B cell (primary cell): ENCODE results near the gene DNAI2. TPM values are rescaled to one million over a fixed set of nuclear protein-coding genes. Genes with fewer than 3 reads are reported as not detected.

Experiments
- ATAC-seq: fragments of 200-7000 bp; cut with Tn5 transposase; one replicate; pipeline ENCODE4 v1.10.0; 2021; ENCODE audit warnings: low read depth, mild to moderate bottlenecking, moderate number of reproducible peaks, moderate library complexity
- CTCF ChIA-PET: fragments of 350-600 bp; sonication (Branson Sonifier 250); formaldehyde crosslinking; loops from one replicate; lab custom pipeline; 2021; ENCODE audit warnings: antibody characterized with exemption, inconsistent platforms; lab: Charles Lee
- POLR2A ChIA-PET: fragments of 350-600 bp; sonication (Branson Sonifier 250); formaldehyde crosslinking; loops from one replicate; lab custom pipeline; 2021; ENCODE audit warnings: antibody characterized with exemption; lab: Charles Lee
- DNase-seq: peaks from one replicate; pipeline ENCODE4 v3.0.0; 2013
- H2AFZ ChIP-seq: 2 replicates; pipeline ENCODE4 v1.6.1; 2012; ENCODE audit warnings: mild to moderate bottlenecking, low read depth, low read length; ENCODE audit not compliant: insufficient read depth, poor library complexity, severe bottlenecking
- H3K27ac ChIP-seq, 2 donors: 1 replicate in 1 of 2; 2 replicates in 1 of 2; pipeline ENCODE4 v1.5.1; 2012 to 2013; ENCODE audit warnings: low read length in 2 of 2, mild to moderate bottlenecking in 2 of 2, moderate library complexity in 1 of 2
- H3K27me3 ChIP-seq, 4 experiments: fragments of 200-600 bp in 1 of 4; sonication (generic) in 1 of 4; replicated peaks in 1 of 4; 1 replicate in 2 of 4; 2 replicates in 2 of 4; pipeline versions ENCODE4 v1.6.1 to v1.7.0; 2013 to 2016; ENCODE audit warnings: low read length in 3 of 4, mild to moderate bottlenecking in 2 of 4, mixed read lengths in 1 of 4, moderate library complexity in 1 of 4; ENCODE audit not compliant: insufficient read depth in 4 of 4, control insufficient read depth in 3 of 4; ENCODE audit errors: control extremely low read depth in 1 of 4
- H3K36me3 ChIP-seq, 2 experiments: replicated peaks in 1 of 2; 1 replicate in 1 of 2; 2 replicates in 1 of 2; pipeline versions ENCODE4 v1.6.1 to v1.7.1; 2013; ENCODE audit warnings: low read length in 1 of 2; ENCODE audit not compliant: insufficient read depth in 2 of 2, control insufficient read depth in 1 of 2; ENCODE audit errors: control extremely low read depth in 1 of 2, extremely low read depth in 1 of 2
- H3K4me1 ChIP-seq, 2 donors: fragments of 200-600 bp in 1 of 2; sonication (generic) in 1 of 2; 1 replicate in 1 of 2; 2 replicates in 1 of 2; pipeline versions ENCODE4 v1.5.1 to v1.6.1; 2013 to 2017; ENCODE audit warnings: low read length in 2 of 2; ENCODE audit not compliant: control insufficient read depth in 2 of 2, insufficient read depth in 2 of 2
- H3K4me2 ChIP-seq: replicated peaks from 2 replicates; pipeline ENCODE3; 2012; ENCODE audit warnings: mild to moderate bottlenecking, low read depth, low read length; ENCODE audit not compliant: poor library complexity, severe bottlenecking
- H3K4me3 ChIP-seq, 5 experiments: fragments of 200-600 bp in 1 of 5; sonication (generic) in 1 of 5; 1 replicate in 3 of 5; 2 replicates in 2 of 5; pipeline versions ENCODE4 v1.5.1 to v1.7.0; 2011 to 2016; ENCODE audit warnings: low read length in 4 of 5, mild to moderate bottlenecking in 4 of 5, low read depth in 2 of 5, control low read depth in 1 of 5, moderate library complexity in 1 of 5; ENCODE audit not compliant: insufficient read depth in 1 of 5; ENCODE audit errors: control extremely low read depth in 1 of 5, extremely low read depth in 1 of 5
- H3K79me2 ChIP-seq: fragments of 200-600 bp; sonication (generic); one replicate; pipeline ENCODE4 v1.6.0; 2016; ENCODE audit warnings: low read length; ENCODE audit not compliant: control insufficient read depth, insufficient read depth
- H3K9ac ChIP-seq: fragments of 200-600 bp; sonication (generic); 2 replicates; pipeline ENCODE4 v1.6.1; 2017; ENCODE audit warnings: mild to moderate bottlenecking, low read length, moderate library complexity
- H3K9me3 ChIP-seq, 3 donors: one replicate each; pipeline versions ENCODE4 v1.6.1 to v1.7.1; 2013; ENCODE audit warnings: low read length in 2 of 3; ENCODE audit not compliant: control insufficient read depth in 2 of 3, insufficient read depth in 1 of 3; ENCODE audit errors: control extremely low read depth in 1 of 3
- H4K20me1 ChIP-seq: 2 replicates; pipeline ENCODE4 v1.6.0; 2012; ENCODE audit warnings: mild to moderate bottlenecking, low read length; ENCODE audit not compliant: insufficient read depth, control insufficient read depth, poor library complexity, severe bottlenecking
- H3K27ac Mint-ChIP-seq: one replicate; pipeline ENCODE4 v1.8.0; 2021; ENCODE audit warnings: mixed read lengths
- H3K27me3 Mint-ChIP-seq: one replicate; pipeline ENCODE4 v1.8.0; 2021; ENCODE audit warnings: mixed read lengths
- H3K4me1 Mint-ChIP-seq: one replicate; pipeline ENCODE4 v1.8.0; 2021; ENCODE audit warnings: mixed read lengths
- H3K4me3 Mint-ChIP-seq: one replicate; pipeline ENCODE4 v1.8.0; 2021; ENCODE audit warnings: mixed read lengths
- H3K9me3 Mint-ChIP-seq: one replicate; pipeline ENCODE4 v1.8.0; 2022; ENCODE audit warnings: mixed read lengths; ENCODE audit not compliant: insufficient read depth
- CTCF ChIP-seq: fragments of 200-600 bp; IDR thresholded peaks from one replicate; pipeline ENCODE4 v1.8.0; 2022; ENCODE audit warnings: antibody characterized with exemption, mild to moderate bottlenecking
- EZH2 ChIP-seq: IDR thresholded peaks from 2 replicates; pipeline ENCODE4 v1.6.1; 2012; ENCODE audit warnings: borderline replicate concordance, low read depth, mild to moderate bottlenecking, moderate library complexity, low read length; ENCODE audit not compliant: insufficient read depth, poor library complexity, severe bottlenecking
- WGBS: methylation state at CpG from one replicate; pipeline ENCODE4 v1.1.5; 2013; ENCODE audit warnings: missing lambda C conversion rate; ENCODE audit not compliant: insufficient coverage; 5-methylcytosine and 5-hydroxymethylcytosine counted together
- intact Hi-C: fragments of 100-400 bp; cut with micrococcal nuclease; formaldehyde crosslinking; loops from one replicate; pipeline ENCODE4 v1.10.0; 2022
- polyA plus RNA-seq: library from polyadenylated mRNA; depleted of rRNA; stranded (reverse); fragments of >200 nt; gene quantifications from 2 replicates; pipeline ENCODE4 v1.2.3, GENCODE V29; 2012
- total RNA-seq, 2 donors: library from RNA; stranded (reverse); fragments of 120-200 nt in 1 of 2; gene quantifications; 1 replicate in 1 of 2; 2 replicates in 1 of 2; pipeline versions ENCODE4 v1.2.3 to v1.2.4, GENCODE V29; 2013 to 2022

Gene DNAI2
- total and polyA plus RNA-seq, 2 donors (not counting 1 experiment from before 2014, with no cell fraction given), result not detected

DNA sequence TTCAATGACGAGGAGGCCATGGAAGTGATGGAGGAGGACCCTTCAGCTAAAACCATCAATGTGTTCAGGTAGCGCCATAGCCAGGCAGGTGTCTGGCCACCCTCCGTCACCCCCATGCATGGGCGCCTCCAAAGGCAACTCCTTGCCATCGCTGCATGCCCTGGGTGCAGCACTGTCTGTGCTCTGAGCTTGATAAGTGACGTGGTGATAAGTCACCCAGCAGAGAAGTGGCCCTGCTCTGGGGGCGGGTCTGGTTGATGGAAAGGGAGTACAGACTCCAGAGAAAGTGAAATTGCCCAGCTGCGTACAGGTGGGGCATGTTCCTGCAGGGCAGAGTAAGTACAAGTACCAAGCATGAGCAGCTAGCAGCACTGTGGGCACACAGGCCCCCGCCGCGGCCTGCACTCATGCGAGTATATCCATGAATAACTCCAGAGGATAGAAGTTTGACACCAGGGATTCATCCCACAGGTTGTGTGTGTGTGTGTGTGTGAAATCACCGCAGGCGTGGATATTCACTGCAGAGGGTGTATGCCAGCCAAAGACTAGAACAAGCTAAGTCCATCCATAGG is 13.1 kb downstream of the DNAI2 start:
- no peak overlapping the region for H3K4me3 ChIP-seq
- intact Hi-C loops, result no loop called here
- no peak overlapping the region for H3K27ac Mint-ChIP-seq

GRCh38 chr17:74288785-74289184 is 14.8 kb downstream of the DNAI2 start:
- H3K9me3 ChIP-seq, result no peaks in the 10 kb centered on the region
- no peak for DNase-seq
- H3K4me1 Mint-ChIP-seq, result no peaks in the 10 kb centered on the region
- H3K27me3 ChIP-seq, result peaks cover 0 to 5% (median 0%) of the 10 kb centered on the region in 4 experiments
- H3K4me3 Mint-ChIP-seq, result no peak overlapping the region
- ATAC-seq, result no peak
- H3K4me3 ChIP-seq, result no peak overlapping the region
- no peak overlapping the region for H2AFZ ChIP-seq
- intact Hi-C loops, result no loop called here
- H3K27ac Mint-ChIP-seq, result no peak overlapping the region
- no peak for TF ChIP-seq CTCF
- TF ChIP-seq EZH2, result no peak
- H3K9me3 Mint-ChIP-seq, result no peaks in the 10 kb centered on the region
- H3K27me3 Mint-ChIP-seq, result peaks cover 3% of the 10 kb centered on the region
- no peak overlapping the region for H3K27ac ChIP-seq
- no peak overlapping the region for H3K9ac ChIP-seq
- CTCF ChIA-PET, result no interaction called here
- no peaks in the 10 kb centered on the region for H3K79me2 ChIP-seq
- no peaks in the 10 kb centered on the region for H3K36me3 ChIP-seq
- no peak overlapping the region for H3K4me2 ChIP-seq
- peaks cover 0 to 5% of the 10 kb centered on the region in 2 donors for H3K4me1 ChIP-seq
- no peaks in the 10 kb centered on the region for H4K20me1 ChIP-seq
- POLR2A ChIA-PET, result no interaction called here
- WGBS, result 61% methylated on average over 5 of the region's 5 CpGs

More for the DNA sequence above, 13.1 kb downstream of the DNAI2 start:
- H2AFZ ChIP-seq, result no peak overlapping the region
- no peak overlapping the region for H3K27ac ChIP-seq
- no peak overlapping the region for H3K4me3 Mint-ChIP-seq
- H3K4me2 ChIP-seq, result no peak overlapping the region
- TF ChIP-seq CTCF (no peak), EZH2 (no peak)
- no peaks in the 10 kb centered on the region for H3K36me3 ChIP-seq
- no peak overlapping the region for H3K9ac ChIP-seq
- peaks cover 6% of the 10 kb centered on the region for H3K27me3 Mint-ChIP-seq
- peaks cover 2% of the 10 kb centered on the region for H3K4me1 Mint-ChIP-seq
- ATAC-seq (no peak), DNase-seq (no peak)
- WGBS, result 89% methylated on average over 11 of the region's 14 CpGs
- peaks cover 0 to 5% (median 2%) of the 10 kb centered on the region in 4 experiments for H3K27me3 ChIP-seq
- peaks cover 0 to 5% of the 10 kb centered on the region in 2 donors for H3K4me1 ChIP-seq
- H3K9me3 Mint-ChIP-seq, result no peaks in the 10 kb centered on the region
- H3K79me2 ChIP-seq, result no peaks in the 10 kb centered on the region
- ChIA-PET POLR2A (no interaction called here), CTCF (no interaction called here)
- H4K20me1 ChIP-seq, result no peaks in the 10 kb centered on the region
- no peaks in the 10 kb centered on the region for H3K9me3 ChIP-seq
